GM13976 (cell line): ENCODE data around the gene CCDC154.

ENCODE experiments used
- DNase-seq: peaks from one replicate; pipeline ENCODE4 v3.0.0; 2012; ENCODE audit warnings: low spot score
- in situ Hi-C: fragments of 300-500 bp; cut with MboI; formaldehyde crosslinking; loops from one replicate; pipeline ENCODE4 v1.12.0; 2022; ENCODE audit warnings: low sequenced_read_pairs, mixed read lengths, inconsistent platforms; ENCODE audit not compliant: unreplicated experiment
- TF ChIP-seq, protein P1 (sequence below): IDR thresholded peaks from 2 replicates; pipeline ENCODE4 v1.5.1; 2012; ENCODE audit warnings: borderline replicate concordance, mild to moderate bottlenecking; ENCODE audit not compliant: insufficient read depth; ENCODE audit errors: extremely low read depth, missing control alignments, control extremely low read depth

The CCDC154 gene

DNA sequence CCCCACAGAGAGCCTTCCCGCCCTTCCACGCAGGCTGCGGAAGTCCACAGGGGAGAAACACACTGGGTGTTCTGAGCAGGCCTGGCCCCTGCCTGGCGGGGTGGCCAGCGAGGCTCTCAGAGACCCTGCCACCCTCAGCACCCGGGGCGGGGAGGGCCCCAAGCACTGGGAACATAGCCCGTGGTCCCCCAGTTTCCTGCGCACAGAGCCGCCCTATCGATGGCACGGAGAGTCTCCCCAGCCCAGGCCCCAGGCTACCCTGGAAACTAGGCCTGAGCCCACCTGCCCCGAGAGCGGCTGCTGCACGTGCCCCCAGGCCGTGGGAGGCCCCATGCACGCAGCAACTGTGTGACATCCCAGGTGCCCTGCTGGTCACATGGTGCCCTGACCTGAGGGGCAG lies 10.2 kb upstream of the CCDC154 start:
- in situ Hi-C loops = no loop called here
- TF ChIP-seq, protein P1, sequence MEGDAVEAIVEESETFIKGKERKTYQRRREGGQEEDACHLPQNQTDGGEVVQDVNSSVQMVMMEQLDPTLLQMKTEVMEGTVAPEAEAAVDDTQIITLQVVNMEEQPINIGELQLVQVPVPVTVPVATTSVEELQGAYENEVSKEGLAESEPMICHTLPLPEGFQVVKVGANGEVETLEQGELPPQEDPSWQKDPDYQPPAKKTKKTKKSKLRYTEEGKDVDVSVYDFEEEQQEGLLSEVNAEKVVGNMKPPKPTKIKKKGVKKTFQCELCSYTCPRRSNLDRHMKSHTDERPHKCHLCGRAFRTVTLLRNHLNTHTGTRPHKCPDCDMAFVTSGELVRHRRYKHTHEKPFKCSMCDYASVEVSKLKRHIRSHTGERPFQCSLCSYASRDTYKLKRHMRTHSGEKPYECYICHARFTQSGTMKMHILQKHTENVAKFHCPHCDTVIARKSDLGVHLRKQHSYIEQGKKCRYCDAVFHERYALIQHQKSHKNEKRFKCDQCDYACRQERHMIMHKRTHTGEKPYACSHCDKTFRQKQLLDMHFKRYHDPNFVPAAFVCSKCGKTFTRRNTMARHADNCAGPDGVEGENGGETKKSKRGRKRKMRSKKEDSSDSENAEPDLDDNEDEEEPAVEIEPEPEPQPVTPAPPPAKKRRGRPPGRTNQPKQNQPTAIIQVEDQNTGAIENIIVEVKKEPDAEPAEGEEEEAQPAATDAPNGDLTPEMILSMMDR = no peak
- no peak for DNase-seq

DNA sequence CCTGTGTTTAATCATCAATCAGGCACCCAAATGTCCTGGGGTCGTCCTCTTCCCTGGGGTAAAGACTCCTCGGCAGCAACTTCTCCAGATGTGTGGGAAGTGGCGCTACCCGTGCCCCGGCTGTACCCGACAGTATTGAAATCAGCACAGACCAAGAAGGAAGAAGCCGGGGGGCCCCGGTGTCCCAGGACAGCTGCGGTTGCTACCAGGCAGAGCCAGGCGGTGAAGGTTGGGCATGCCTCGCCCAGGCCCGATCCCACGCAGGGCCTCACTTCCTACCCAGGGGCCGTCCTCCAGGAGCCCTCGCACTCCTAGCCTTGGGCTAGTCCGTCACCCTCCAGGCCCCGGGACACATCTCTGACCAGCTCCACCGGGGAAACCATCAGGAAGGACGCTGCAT lies 9.0 kb upstream of the CCDC154 start:
- in situ Hi-C loops = no loop called here
- no peak for DNase-seq
- TF ChIP-seq, protein P1 = no peak

GRCh38 chr16:1452530-1452929 lies 8.2 kb upstream of the CCDC154 start:
- TF ChIP-seq, protein P1 = no peak
- no peak for DNase-seq
- in situ Hi-C loops = no loop called here

GRCh38 chr16:1451702-1452392 lies 7.5 kb upstream of the CCDC154 start:
- in situ Hi-C loops = no loop called here
- TF ChIP-seq, protein P1 = no peak
- DNase-seq = no peak

- no peak for DNase-seq
- TF ChIP-seq, protein P1 = no peak
- in situ Hi-C loops = no loop called here
Observed at GRCh38 chr16:1450841-1451240, 6.5 kb upstream of the CCDC154 start.

- in situ Hi-C loops = no loop called here
- TF ChIP-seq, protein P1 = no peak
- no peak for DNase-seq
Observed at GRCh38 chr16:1450218-1450617, 5.9 kb upstream of the CCDC154 start.
